NT2/D1 (cell line): ENCODE data around the gene EEF2.

ENCODE experiments used
- SUZ12 ChIP-seq: IDR thresholded peaks from 2 replicates; pipeline ENCODE4 v1.6.1; 2011; ENCODE audit not compliant: insufficient read length, insufficient read depth; ENCODE audit errors: extremely low read depth
- ZNF274 ChIP-seq: IDR thresholded peaks from 2 replicates; pipeline ENCODE4 v1.6.1; 2011; ENCODE audit warnings: mild to moderate bottlenecking, low read depth, low read length

- no peak for TF ChIP-seq SUZ12
- TF ChIP-seq ZNF274, result no peak
Measured at GRCh38 chr19:3981736-3982681, 3.3 kb downstream of the EEF2 start.
